HepG2 (cell line): ENCODE results near the gene LGALS1. TPM values are rescaled to one million over a fixed set of nuclear protein-coding genes. Genes with fewer than 3 reads are reported as not detected.

Experiments used
- ARID5B ChIP-seq: IDR thresholded peaks from 2 replicates; pipeline ENCODE4 v1.4.0; 2020; ENCODE audit warnings: mild to moderate bottlenecking, missing genetic modification reagents
- DMAP1 ChIP-seq: IDR thresholded peaks from 2 replicates; pipeline ENCODE4 v1.6.1; 2016
- EHMT2 ChIP-seq: fragments of 200-600 bp; sonication (generic); IDR thresholded peaks from 2 replicates; pipeline ENCODE4 v1.7.0; 2017; ENCODE audit warnings: antibody characterized with exemption, low read depth, low read length, borderline replicate concordance
- ETV5 ChIP-seq: IDR thresholded peaks from 2 replicates; pipeline ENCODE4 v1.6.1; 2018; ENCODE audit warnings: missing biosample characterization, missing genetic modification reagents, inconsistent platforms, borderline replicate concordance
- GATAD2A ChIP-seq: IDR thresholded peaks from 2 replicates; pipeline ENCODE4 v1.6.1; 2016
- HDAC2 ChIP-seq: sonication (generic); formaldehyde crosslinking; IDR thresholded peaks from 2 replicates; pipeline ENCODE4 v1.4.0; 2020; ENCODE audit warnings: missing genetic modification reagents
- HNF1B ChIP-seq: sonication (generic); formaldehyde crosslinking; IDR thresholded peaks from 2 replicates; pipeline ENCODE4 v1.5.1; 2020; ENCODE audit warnings: mild to moderate bottlenecking, moderate library complexity, missing genetic modification reagents
- HOXA3 ChIP-seq: sonication (generic); formaldehyde crosslinking; IDR thresholded peaks from 2 replicates; pipeline ENCODE4 v1.5.0; 2020; ENCODE audit warnings: missing genetic modification reagents
- MED1 ChIP-seq: sonication (generic); formaldehyde crosslinking; IDR thresholded peaks from 2 replicates; pipeline ENCODE4 v1.4.0; 2020; ENCODE audit warnings: missing genetic modification reagents
- NFATC3 ChIP-seq: sonication (generic); formaldehyde crosslinking; IDR thresholded peaks from 2 replicates; pipeline ENCODE4 v1.5.1; 2020; ENCODE audit warnings: mild to moderate bottlenecking, missing genetic modification reagents
- POLR2A ChIP-seq, 2 experiments: IDR thresholded peaks; 2 replicates each; pipeline ENCODE4 v1.6.1; 2011; ENCODE audit warnings: low read depth in 2 of 2, low read length in 2 of 2, mild to moderate bottlenecking in 1 of 2, moderate library complexity in 1 of 2; ENCODE audit not compliant: insufficient read depth in 1 of 2
- POLR2G ChIP-seq: fragments of 200-400 bp; formaldehyde crosslinking; IDR thresholded peaks from 2 replicates; pipeline ENCODE4 v1.6.1; 2018; ENCODE audit warnings: mild to moderate bottlenecking, low read depth, low read length, moderate library complexity
- SAP130 ChIP-seq: IDR thresholded peaks from 2 replicates; pipeline ENCODE4 v1.6.1; 2016; ENCODE audit warnings: low read depth
- SP4 ChIP-seq: sonication (generic); formaldehyde crosslinking; IDR thresholded peaks from 2 replicates; pipeline ENCODE4 v1.8.1; 2023; ENCODE audit warnings: mild to moderate bottlenecking, missing genetic modification reagents
- YEATS4 ChIP-seq: sonication (generic); formaldehyde crosslinking; IDR thresholded peaks from 2 replicates; pipeline ENCODE4 v1.4.0; 2020; ENCODE audit warnings: missing genetic modification reagents, borderline replicate concordance
- ZNF205 ChIP-seq: IDR thresholded peaks from 2 replicates; pipeline ENCODE4 v1.6.1; 2018; ENCODE audit warnings: missing biosample characterization, missing genetic modification reagents
- ZNF264 ChIP-seq: sonication (generic); formaldehyde crosslinking; IDR thresholded peaks from 2 replicates; pipeline ENCODE4 v1.4.0; 2020; ENCODE audit warnings: missing genetic modification reagents
- ZNF343 ChIP-seq: sonication (generic); formaldehyde crosslinking; IDR thresholded peaks from 2 replicates; pipeline ENCODE4 v1.4.0; 2020; ENCODE audit warnings: mild to moderate bottlenecking, missing genetic modification reagents
- ZNF350 ChIP-seq: sonication (generic); formaldehyde crosslinking; IDR thresholded peaks from 2 replicates; pipeline ENCODE4 v1.4.0; 2020; ENCODE audit warnings: mild to moderate bottlenecking, low read depth, missing genetic modification reagents, borderline replicate concordance
- ZNF383 ChIP-seq: sonication (generic); formaldehyde crosslinking; IDR thresholded peaks from 2 replicates; pipeline ENCODE4 v1.4.0; 2020; ENCODE audit warnings: missing genetic modification reagents, mild to moderate bottlenecking, borderline replicate concordance
- ZNF547 ChIP-seq: sonication (generic); formaldehyde crosslinking; IDR thresholded peaks from 2 replicates; pipeline ENCODE4 v1.5.1; 2020; ENCODE audit warnings: mild to moderate bottlenecking, missing genetic modification reagents
- ZNF574 ChIP-seq: sonication (generic); formaldehyde crosslinking; IDR thresholded peaks from 2 replicates; pipeline ENCODE4 v1.4.0; 2020; ENCODE audit warnings: missing genetic modification reagents
- ZNF772 ChIP-seq: sonication (generic); formaldehyde crosslinking; IDR thresholded peaks from 2 replicates; pipeline ENCODE4 v1.5.0; 2020; ENCODE audit warnings: mild to moderate bottlenecking, missing genetic modification reagents
- ZSCAN29 ChIP-seq: sonication (generic); formaldehyde crosslinking; conservative IDR thresholded peaks from 2 replicates; pipeline ENCODE4 v1.4.0; 2020; ENCODE audit warnings: mild to moderate bottlenecking, missing genetic modification reagents
- polyA plus RNA-seq, 8 experiments: library from polyadenylated mRNA; depleted of rRNA in 3 of 8; stranded (reverse) in 7 of 8; unstranded in 1 of 8; fragments of >200 nt; fragmentation: Illumina TruSeq in 4 of 8; extraction: Trizol in 4 of 8; gene quantifications; 2 replicates each; pipeline versions ENCODE4 v1.2.1 to v1.2.3, GENCODE V29; 2011 to 2016; ENCODE audit warnings: low read depth in 4 of 8, missing spikeins in 1 of 8, mixed read lengths in 1 of 8; ENCODE audit not compliant: insufficient read depth in 1 of 8
- total RNA-seq, 5 experiments: library from RNA; depleted of rRNA; stranded (reverse); fragments of >200 nt; fragmentation: Illumina TruSeq; extraction: Trizol; gene quantifications; 2 replicates each; pipeline ENCODE4 v1.2.3, GENCODE V29; 2016; ENCODE audit warnings: low read depth in 1 of 5

The LGALS1 gene
- total and polyA plus RNA-seq, 2 of the 13 experiments (the other 11 are each of a cell fraction or from before 2014, with no cell fraction given), result 103 to 858 TPM

GRCh38 chr22:37631448-37632173 is 43.8 kb upstream of the LGALS1 start (continued):
- TF ChIP-seq ARID5B (CRISPR knock-in tag) (peak; percentile 54), DMAP1 (CRISPR knock-in tag) (peak; percentile 28; the same call in 1 of the 2 replicates), HOXA3 (CRISPR knock-in tag) (peak; percentile 86), POLR2G (peak; percentile 63), ZNF350 (0 out of 2 replicates have a peak, but pooled peaks have one; percentile 57), ZSCAN29 (CRISPR knock-in tag) (peak; percentile 24; the same call in 1 of the 2 replicates), HNF1B (no peak), POLR2A (IDR thresholded peaks at IDR 0.05; ENCODE audit: insufficient read depth in 1 of 2, low read depth in 2 of 2, low read length in 2 of 2) (peak in 1 of 2 experiments; percentile 60; a peak in 1 of 4 replicates), ZNF574 (CRISPR knock-in tag) (peak; percentile 64), SAP130 (CRISPR knock-in tag) (peak; percentile 80), YEATS4 (CRISPR knock-in tag) (peak; percentile 44; the same call in 1 of the 2 replicates), NFATC3 (CRISPR knock-in tag) (no peak), MED1 (CRISPR knock-in tag) (peak; percentile 90), ZNF547 (CRISPR knock-in tag) (peak; percentile 44; the same call in 1 of the 2 replicates), ZNF343 (peak; percentile 56; the same call in 1 of the 2 replicates), ZNF772 (CRISPR knock-in tag) (peak; percentile 31; the same call in 1 of the 2 replicates), ZNF205 (CRISPR knock-in tag) (peak; percentile 61; the same call in 1 of the 2 replicates), GATAD2A (CRISPR knock-in tag) (peak; percentile 58; the same call in 1 of the 2 replicates), SP4 (CRISPR knock-in tag) (peak; percentile 47; the same call in 1 of the 2 replicates), ZNF383 (CRISPR knock-in tag) (no peak; the same call in 1 of the 2 replicates), ZNF264 (CRISPR knock-in tag) (0 out of 2 replicates have a peak, but pooled peaks have one; percentile 23), EHMT2 (no peak), HDAC2 (peak; percentile 73), ETV5 (peak; percentile 97)
